ENCODE data around the gene MSANTD1. TPM values are rescaled to one million over a fixed set of nuclear protein-coding genes. Genes with fewer than 3 reads are reported as not detected.

The MSANTD1 gene
- total RNA-seq, 1 donor from 2014 or later = 1.2 TPM

DNA sequence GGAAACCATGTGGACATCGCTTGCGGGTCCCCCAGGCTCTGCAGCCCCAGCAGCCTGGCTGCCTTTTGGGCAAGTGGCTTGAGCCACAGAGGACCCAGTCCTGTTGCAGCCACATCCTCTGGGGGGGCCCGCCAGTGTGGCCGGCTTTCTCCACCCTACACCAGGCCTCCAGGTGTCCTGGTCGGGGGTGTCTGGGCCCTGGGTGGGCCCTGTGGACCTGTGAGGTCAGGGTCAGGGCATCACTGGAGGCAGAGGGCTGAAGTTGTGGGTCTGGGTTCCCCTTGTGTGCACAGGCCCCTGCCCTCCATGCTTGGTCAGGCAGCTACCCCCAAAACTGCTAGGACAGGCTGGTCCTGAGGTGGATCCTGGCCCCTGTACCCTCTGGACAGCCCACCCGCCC is 3.3 kb upstream of the MSANTD1 start:
- H3K4me3 Mint-ChIP-seq = no peak overlapping the region
- no peak for DNase-seq (ENCODE audit: low read depth, low spot score)
- H3K36me3 Mint-ChIP-seq (ENCODE audit: low read depth) = no peaks in the 10 kb centered on the region
- no peaks in the 10 kb centered on the region for H3K9me3 Mint-ChIP-seq
- H3K27ac Mint-ChIP-seq (ENCODE audit: unreplicated experiment) = no peak overlapping the region
- H3K27me3 Mint-ChIP-seq (ENCODE audit: low read depth) = no peaks in the 10 kb centered on the region
- TF ChIP-seq, protein P1, sequence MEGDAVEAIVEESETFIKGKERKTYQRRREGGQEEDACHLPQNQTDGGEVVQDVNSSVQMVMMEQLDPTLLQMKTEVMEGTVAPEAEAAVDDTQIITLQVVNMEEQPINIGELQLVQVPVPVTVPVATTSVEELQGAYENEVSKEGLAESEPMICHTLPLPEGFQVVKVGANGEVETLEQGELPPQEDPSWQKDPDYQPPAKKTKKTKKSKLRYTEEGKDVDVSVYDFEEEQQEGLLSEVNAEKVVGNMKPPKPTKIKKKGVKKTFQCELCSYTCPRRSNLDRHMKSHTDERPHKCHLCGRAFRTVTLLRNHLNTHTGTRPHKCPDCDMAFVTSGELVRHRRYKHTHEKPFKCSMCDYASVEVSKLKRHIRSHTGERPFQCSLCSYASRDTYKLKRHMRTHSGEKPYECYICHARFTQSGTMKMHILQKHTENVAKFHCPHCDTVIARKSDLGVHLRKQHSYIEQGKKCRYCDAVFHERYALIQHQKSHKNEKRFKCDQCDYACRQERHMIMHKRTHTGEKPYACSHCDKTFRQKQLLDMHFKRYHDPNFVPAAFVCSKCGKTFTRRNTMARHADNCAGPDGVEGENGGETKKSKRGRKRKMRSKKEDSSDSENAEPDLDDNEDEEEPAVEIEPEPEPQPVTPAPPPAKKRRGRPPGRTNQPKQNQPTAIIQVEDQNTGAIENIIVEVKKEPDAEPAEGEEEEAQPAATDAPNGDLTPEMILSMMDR (conservative IDR thresholded peaks at IDR 0.05) = no peak
- no peaks in the 10 kb centered on the region for H3K4me1 Mint-ChIP-seq

DNA sequence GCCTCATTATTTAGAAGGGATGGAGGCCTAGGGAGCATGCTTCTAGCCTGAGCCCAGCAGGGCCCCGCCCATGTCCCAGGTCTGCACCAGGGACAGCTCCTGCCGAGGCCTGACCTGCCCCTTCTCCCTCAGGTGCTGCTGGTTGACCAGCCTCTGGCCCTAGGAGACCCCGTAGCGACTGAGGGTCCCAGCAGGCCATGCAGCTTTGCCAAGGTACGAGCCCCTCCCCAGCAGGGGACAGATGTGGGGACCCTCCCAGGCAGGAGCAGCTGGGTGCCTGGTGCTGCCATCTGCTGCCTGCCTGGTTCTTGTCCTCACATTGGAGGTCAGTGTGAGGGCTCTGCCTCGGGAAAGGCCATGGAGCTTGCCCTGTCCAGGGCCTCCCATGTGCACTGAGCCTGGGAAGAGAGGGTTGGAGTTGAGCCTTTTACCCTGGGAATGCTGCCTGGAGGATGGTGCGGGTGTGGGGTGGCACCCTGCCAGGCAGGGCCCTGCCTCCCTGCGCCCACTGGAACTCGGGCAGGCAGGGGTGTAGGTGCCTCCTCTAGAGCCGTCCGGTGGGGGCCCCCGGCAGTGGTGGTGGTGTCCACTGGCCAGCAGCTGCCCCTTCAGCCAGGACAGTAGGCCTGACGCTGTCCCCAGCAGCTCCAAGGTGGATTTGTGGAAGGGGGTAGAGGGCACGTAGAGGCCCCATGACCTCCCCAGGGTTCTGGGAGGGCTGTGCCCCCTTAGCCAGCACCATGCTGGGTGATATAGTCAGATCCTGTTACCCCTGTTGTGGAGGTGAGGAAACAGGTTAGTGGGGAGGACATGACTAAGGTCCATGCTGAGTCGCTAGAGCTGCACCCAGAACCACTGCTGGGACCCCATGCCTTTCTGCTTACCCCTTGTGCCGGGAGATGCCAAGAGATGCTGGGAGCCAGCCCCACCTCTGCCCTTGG is 2.2 kb upstream of the MSANTD1 start:
- H3K9me3 Mint-ChIP-seq = no peaks in the 10 kb centered on the region
- DNase-seq (ENCODE audit: low read depth, low spot score) = no peak
- no peaks in the 10 kb centered on the region for H3K27me3 Mint-ChIP-seq (ENCODE audit: low read depth)
- H3K4me1 Mint-ChIP-seq = no peaks in the 10 kb centered on the region
- TF ChIP-seq, protein P1 (conservative IDR thresholded peaks at IDR 0.05) = no peak
- no peak overlapping the region for H3K4me3 Mint-ChIP-seq
- no peak overlapping the region for H3K27ac Mint-ChIP-seq (ENCODE audit: unreplicated experiment)
- H3K36me3 Mint-ChIP-seq (ENCODE audit: low read depth) = no peaks in the 10 kb centered on the region

DNA sequence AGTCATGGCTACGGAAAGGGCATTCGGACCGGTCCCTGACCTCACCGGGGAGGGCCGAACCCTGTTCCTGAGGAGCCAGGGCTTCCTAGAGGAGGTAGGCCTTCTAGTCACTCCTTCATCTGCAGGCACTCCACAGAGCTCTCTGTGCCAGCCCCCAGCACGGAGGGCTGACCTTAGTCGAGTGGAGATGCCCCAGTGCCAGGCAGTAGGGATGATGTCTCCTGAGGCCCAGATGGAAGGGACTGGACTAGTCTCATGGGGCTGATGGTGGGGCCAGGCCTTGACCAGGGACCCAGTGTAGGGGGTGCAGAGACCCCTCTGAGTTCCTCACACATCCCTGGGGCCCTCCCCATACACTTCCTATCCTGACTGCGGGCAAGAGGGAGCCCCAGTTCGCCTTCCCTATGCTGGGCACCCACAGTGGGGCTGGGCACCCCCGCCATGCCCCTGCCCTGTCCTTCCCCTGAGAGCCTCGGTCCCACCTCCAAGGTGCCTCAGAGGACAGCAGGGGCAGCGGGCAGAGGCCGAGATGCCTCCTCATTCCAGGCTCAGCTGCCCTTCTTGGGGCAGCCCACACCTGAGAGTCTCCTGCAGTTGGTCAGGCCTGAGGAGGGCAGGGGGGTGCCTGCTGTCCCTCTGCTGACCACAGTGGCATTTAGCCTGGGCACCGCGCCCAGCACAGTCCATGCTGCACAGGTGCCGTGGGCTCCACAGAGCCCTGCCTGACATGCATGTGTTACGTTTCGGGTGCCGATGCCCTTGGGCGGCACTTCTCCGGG is 1.4 kb upstream of the MSANTD1 start:
- Mint-ChIP-seq H3K9me3 (no peaks in the 10 kb centered on the region), H3K4me1 (no peaks in the 10 kb centered on the region), H3K4me3 (no peak overlapping the region), H3K27me3 (ENCODE audit: low read depth) (no peaks in the 10 kb centered on the region), H3K27ac (ENCODE audit: unreplicated experiment) (no peak overlapping the region), H3K36me3 (ENCODE audit: low read depth) (no peaks in the 10 kb centered on the region)
- no peak for DNase-seq (ENCODE audit: low read depth, low spot score)
- TF ChIP-seq, protein P1 (conservative IDR thresholded peaks at IDR 0.05) = no peak

DNA sequence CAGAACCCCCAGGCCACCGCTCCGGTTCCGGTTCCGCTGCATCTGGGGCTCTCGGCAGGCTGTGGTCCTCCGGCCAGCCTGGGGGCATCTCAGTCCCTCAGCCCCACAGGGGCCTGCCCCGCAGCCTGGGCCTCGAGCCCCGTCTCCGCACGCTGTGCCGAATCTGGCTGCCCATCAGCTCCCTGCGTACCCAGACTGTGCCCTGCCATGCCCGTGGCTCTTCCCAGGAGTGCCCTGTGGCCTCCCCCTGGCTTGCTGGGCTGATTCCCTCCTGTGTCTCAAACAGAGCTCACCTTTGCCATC is 830 bp upstream of the MSANTD1 start:
- TF ChIP-seq, protein P1 (conservative IDR thresholded peaks at IDR 0.05) = no peak
- no peaks in the 10 kb centered on the region for H3K9me3 Mint-ChIP-seq
- H3K4me3 Mint-ChIP-seq = no peak overlapping the region
- peak overlapping the region; percentile 84 for H3K27ac Mint-ChIP-seq (ENCODE audit: unreplicated experiment)
- no peaks in the 10 kb centered on the region for H3K4me1 Mint-ChIP-seq
- no peaks in the 10 kb centered on the region for H3K36me3 Mint-ChIP-seq (ENCODE audit: low read depth)
- H3K27me3 Mint-ChIP-seq (ENCODE audit: low read depth) = no peaks in the 10 kb centered on the region
- no peak for DNase-seq (ENCODE audit: low read depth, low spot score)

DNA sequence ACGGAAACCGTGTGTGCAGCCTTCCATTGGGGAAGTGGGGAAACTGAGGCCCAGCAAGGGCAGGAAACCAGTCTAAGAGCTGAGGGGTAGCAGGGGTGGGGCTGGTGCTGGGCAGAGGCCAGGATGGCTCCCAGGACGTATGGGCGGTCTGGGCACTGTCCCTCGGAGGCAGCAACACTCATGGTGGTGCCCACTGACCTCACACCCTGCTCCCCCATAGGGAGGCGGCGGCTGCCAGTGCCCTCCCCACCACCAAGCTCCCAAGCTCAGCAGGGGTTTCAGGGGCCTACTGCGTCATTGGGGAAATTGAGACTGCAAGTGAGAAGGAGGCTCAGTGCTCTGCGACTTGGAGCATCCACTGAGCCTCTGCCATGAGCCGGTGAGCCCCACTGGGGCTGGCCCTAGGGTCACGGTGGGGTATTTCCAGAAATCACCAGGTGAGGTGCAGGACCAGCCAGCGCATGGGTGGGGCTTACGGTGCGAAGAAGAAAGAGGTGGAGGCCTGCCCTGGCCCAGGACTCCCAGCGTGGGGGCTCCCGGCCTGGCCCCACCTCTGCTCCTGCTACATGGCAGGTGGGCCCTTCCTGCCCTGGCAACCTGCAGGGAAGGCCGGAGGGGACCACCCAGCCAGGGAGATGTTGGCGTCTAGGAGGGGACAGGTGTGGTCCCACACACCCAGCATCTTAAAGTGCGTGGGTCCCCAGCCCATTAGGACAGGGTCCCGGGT is 915 bp downstream of the MSANTD1 start:
- peak overlapping the region; percentile 27 for H3K27ac Mint-ChIP-seq (ENCODE audit: unreplicated experiment)
- no peaks in the 10 kb centered on the region for H3K27me3 Mint-ChIP-seq (ENCODE audit: low read depth)
- H3K4me1 Mint-ChIP-seq = no peaks in the 10 kb centered on the region
- no peaks in the 10 kb centered on the region for H3K36me3 Mint-ChIP-seq (ENCODE audit: low read depth)
- no peaks in the 10 kb centered on the region for H3K9me3 Mint-ChIP-seq
- TF ChIP-seq, protein P1 (conservative IDR thresholded peaks at IDR 0.05) = no peak
- no peak for DNase-seq (ENCODE audit: low read depth, low spot score)
- no peak overlapping the region for H3K4me3 Mint-ChIP-seq

Data from neural crest cell (in vitro differentiated cells).